PFSK-1 (cell line): ENCODE measurements around the gene POMGNT2.

Source experiments
- FOXP2 ChIP-seq: optimal IDR thresholded peaks from 2 replicates; pipeline ENCODE3; 2011; ENCODE audit warnings: borderline replicate concordance, control low read depth, inconsistent platforms; ENCODE audit not compliant: insufficient read depth; ENCODE audit errors: extremely low read length, extremely low read depth
- POLR2AphosphoS5 ChIP-seq: IDR thresholded peaks from 2 replicates; pipeline ENCODE4 v1.6.1; 2012; ENCODE audit warnings: low read depth, mild to moderate bottlenecking, control low read depth, low read length, moderate library complexity
- SIN3A ChIP-seq: IDR thresholded peaks from 2 replicates; pipeline ENCODE4 v1.6.1; 2012; ENCODE audit warnings: mild to moderate bottlenecking, low read length, moderate library complexity, borderline replicate concordance; ENCODE audit not compliant: insufficient read depth
- TAF1 ChIP-seq: IDR thresholded peaks from 2 replicates; pipeline ENCODE4 v1.6.1; 2012; ENCODE audit warnings: low read length, control low read depth, borderline replicate concordance; ENCODE audit not compliant: insufficient read depth
- TF ChIP-seq, protein P1 (sequence below), 2 experiments: IDR thresholded peaks; 2 replicates each; pipeline versions ENCODE4 v1.6.1 to v1.8.0; 2011 to 2012; ENCODE audit warnings: low read depth in 2 of 2, low read length in 2 of 2, control low read depth in 1 of 2, inconsistent platforms in 1 of 2, mild to moderate bottlenecking in 1 of 2, moderate library complexity in 1 of 2; ENCODE audit not compliant: insufficient read depth in 1 of 2

POMGNT2 gene

DNA sequence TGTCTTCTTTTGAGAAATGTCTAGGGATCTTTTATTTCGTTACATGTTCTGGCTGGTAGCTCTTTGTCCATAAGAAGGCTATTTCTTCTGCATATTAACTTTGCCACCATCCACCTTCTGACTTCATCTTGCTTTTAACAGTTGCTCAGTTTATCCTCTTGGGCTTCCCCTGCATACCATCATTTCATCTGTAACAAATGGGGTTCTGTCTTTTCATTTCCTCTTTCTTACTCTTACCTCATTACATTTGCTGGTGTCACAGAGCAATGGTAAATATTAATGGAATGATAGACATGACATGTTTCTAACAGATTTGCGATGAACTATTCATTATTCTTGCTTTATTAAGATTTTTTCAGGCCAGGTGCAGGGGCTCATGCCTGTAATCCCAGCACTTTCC lies 64.4 kb downstream of the POMGNT2 start:
- TF ChIP-seq, protein P1, sequence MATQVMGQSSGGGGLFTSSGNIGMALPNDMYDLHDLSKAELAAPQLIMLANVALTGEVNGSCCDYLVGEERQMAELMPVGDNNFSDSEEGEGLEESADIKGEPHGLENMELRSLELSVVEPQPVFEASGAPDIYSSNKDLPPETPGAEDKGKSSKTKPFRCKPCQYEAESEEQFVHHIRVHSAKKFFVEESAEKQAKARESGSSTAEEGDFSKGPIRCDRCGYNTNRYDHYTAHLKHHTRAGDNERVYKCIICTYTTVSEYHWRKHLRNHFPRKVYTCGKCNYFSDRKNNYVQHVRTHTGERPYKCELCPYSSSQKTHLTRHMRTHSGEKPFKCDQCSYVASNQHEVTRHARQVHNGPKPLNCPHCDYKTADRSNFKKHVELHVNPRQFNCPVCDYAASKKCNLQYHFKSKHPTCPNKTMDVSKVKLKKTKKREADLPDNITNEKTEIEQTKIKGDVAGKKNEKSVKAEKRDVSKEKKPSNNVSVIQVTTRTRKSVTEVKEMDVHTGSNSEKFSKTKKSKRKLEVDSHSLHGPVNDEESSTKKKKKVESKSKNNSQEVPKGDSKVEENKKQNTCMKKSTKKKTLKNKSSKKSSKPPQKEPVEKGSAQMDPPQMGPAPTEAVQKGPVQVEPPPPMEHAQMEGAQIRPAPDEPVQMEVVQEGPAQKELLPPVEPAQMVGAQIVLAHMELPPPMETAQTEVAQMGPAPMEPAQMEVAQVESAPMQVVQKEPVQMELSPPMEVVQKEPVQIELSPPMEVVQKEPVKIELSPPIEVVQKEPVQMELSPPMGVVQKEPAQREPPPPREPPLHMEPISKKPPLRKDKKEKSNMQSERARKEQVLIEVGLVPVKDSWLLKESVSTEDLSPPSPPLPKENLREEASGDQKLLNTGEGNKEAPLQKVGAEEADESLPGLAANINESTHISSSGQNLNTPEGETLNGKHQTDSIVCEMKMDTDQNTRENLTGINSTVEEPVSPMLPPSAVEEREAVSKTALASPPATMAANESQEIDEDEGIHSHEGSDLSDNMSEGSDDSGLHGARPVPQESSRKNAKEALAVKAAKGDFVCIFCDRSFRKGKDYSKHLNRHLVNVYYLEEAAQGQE (IDR thresholded peaks at IDR 0.05; ENCODE audit: insufficient read depth in 1 of 2, low read depth in 2 of 2, low read length in 2 of 2): no peak
- no peak for TF ChIP-seq SIN3A

DNA sequence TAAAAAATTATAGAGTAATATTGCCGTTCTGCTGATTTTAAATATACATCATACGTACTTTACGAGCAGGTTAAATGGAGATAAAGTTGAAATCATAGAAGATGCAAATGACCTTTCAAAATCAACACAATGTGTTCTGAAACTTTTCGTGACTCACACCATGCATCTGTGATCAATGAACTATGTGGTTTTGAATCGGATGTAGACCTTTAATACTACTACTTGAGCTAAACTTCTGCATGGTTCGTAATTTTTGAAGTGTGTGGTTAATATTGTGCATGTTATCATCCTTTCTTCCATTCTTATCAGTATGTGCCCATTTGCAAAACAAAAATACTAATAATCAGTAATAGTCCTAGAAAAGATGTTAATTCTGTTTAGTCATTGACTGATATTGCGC lies 67.9 kb downstream of the POMGNT2 start:
- no peak for TF ChIP-seq TAF1
- TF ChIP-seq SIN3A: no peak
- TF ChIP-seq, protein P1 (IDR thresholded peaks at IDR 0.05; ENCODE audit: insufficient read depth in 1 of 2, low read depth in 2 of 2, low read length in 2 of 2): no peak
- TF ChIP-seq FOXP2: no peak
- no peak for TF ChIP-seq POLR2AphosphoS5

DNA sequence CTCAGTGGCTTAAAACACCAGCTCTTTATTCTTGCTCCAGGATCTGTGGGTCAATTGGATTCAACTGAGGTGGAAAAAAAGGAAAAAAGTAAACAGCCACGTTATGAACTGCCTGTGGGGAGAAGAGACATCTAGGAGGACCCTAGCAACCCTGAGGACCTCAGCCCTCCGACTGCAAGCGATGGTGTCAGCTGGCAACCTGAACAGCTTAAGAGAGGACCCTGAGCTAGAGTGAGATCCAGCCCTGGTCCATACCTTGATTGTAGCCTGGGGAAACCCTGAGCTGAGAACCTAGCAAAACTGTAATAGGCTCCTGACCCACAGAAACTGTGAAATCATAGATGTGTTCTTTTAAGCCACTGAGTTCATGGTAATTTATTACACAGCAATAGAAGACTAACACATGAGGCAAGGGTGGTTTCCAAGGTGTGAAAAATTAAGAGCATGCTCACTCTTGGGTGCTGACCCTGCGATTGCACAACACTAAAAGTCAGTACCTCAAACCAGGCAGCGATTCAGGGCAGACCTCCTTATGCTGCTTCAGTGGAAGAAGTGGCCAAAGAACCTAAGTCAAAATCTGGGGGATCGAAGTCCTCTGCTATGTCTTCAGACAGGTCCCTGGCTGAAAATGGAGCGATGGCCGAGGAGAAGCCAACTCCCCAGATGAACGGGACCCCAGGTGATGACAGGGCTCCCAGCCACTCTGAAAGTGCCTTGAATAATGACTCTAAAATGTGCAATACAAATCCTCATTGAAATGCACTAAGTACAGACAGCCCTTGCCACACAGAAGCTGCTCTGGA lies 69.1 kb downstream of the POMGNT2 start:
- TF ChIP-seq, protein P1 (IDR thresholded peaks at IDR 0.05; ENCODE audit: insufficient read depth in 1 of 2, low read depth in 2 of 2, low read length in 2 of 2): no peak
- no peak for TF ChIP-seq TAF1
- no peak for TF ChIP-seq POLR2AphosphoS5

DNA sequence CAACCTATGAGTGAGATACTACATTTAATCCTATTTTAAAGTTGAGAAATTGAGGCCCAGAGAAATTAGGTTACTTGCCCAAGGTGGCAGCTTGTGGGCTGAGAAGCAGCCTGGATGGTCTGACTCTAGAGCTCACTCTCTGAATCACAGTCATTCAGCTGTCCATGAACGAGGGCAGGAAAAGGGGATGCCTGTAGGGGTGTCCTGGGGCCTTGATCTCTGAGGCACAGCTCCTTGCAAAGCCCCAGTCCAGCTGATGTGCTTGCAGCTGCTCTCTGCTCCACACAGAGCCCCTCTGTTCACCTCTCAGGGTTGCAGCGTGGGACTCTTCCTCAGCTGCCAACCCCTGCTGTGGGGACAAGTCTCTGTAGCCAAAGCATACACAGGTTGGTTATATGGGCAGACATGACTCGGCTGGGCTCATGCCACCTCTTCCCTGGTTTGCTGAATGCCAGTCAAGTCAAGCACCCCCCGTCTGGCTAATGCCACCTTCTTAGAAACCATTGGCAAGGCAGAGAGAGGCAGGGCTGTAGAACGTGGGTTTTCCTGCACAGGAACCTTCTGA lies 70.0 kb downstream of the POMGNT2 start:
- no peak for TF ChIP-seq POLR2AphosphoS5
- TF ChIP-seq, protein P1 (IDR thresholded peaks at IDR 0.05; ENCODE audit: insufficient read depth in 1 of 2, low read depth in 2 of 2, low read length in 2 of 2): no peak
- no peak for TF ChIP-seq SIN3A
- TF ChIP-seq FOXP2: no peak

DNA sequence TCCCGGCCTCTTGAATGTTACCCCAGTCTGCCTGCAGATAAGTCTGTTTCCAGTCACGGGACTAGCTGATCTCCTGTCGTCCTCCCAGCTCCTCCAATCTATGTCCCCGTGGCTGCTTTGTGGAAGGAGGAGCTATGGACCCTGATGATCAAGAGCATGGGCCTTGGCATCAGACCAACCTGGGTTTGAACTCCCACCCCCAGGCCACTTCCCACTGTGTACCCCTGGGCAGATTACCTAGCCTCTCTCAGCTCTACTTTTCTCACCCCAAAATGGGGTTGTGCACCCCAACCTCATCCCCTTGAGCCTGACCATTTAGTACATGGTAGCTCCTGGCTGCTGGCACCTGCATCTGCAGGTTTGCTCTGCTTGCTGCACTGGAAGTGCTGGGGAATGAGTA lies 71.0 kb downstream of the POMGNT2 start:
- TF ChIP-seq SIN3A (no peak), TAF1 (no peak)
- TF ChIP-seq, protein P1 (IDR thresholded peaks at IDR 0.05; ENCODE audit: insufficient read depth in 1 of 2, low read depth in 2 of 2, low read length in 2 of 2): no peak
